GM10266 (cell line): ENCODE results near the gene ZKSCAN3.

Experiments used
- DNase-seq: peaks from one replicate; pipeline ENCODE4 v3.0.0; 2012; ENCODE audit errors: extremely low spot score
- TF ChIP-seq, protein P1 (sequence below): IDR thresholded peaks from 2 replicates; pipeline ENCODE4 v1.5.1; 2012; ENCODE audit warnings: mild to moderate bottlenecking, low read depth; ENCODE audit not compliant: control insufficient read depth, insufficient read depth; ENCODE audit errors: missing control alignments

Gene ZKSCAN3

DNA sequence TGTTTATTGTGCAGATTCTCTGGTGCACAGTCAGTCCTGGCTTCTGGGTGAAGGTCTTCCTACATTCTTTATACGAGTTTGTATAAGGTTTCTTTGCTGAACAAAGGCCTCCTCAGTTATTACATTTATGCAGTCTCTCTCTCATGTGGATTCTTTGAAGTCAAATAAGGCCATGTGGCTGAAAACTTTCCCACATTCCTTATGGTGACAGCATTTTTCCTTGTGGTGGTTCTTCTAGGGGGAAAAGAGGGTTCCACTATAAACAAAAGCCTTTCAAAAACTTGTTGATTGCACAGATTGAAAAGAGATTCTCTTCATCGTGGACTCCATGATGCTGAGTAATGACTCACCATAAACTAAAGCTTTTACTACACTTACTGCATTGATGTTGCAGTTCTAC is 30.6 kb downstream of the ZKSCAN3 start:
- TF ChIP-seq, protein P1, sequence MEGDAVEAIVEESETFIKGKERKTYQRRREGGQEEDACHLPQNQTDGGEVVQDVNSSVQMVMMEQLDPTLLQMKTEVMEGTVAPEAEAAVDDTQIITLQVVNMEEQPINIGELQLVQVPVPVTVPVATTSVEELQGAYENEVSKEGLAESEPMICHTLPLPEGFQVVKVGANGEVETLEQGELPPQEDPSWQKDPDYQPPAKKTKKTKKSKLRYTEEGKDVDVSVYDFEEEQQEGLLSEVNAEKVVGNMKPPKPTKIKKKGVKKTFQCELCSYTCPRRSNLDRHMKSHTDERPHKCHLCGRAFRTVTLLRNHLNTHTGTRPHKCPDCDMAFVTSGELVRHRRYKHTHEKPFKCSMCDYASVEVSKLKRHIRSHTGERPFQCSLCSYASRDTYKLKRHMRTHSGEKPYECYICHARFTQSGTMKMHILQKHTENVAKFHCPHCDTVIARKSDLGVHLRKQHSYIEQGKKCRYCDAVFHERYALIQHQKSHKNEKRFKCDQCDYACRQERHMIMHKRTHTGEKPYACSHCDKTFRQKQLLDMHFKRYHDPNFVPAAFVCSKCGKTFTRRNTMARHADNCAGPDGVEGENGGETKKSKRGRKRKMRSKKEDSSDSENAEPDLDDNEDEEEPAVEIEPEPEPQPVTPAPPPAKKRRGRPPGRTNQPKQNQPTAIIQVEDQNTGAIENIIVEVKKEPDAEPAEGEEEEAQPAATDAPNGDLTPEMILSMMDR = no peak

DNA sequence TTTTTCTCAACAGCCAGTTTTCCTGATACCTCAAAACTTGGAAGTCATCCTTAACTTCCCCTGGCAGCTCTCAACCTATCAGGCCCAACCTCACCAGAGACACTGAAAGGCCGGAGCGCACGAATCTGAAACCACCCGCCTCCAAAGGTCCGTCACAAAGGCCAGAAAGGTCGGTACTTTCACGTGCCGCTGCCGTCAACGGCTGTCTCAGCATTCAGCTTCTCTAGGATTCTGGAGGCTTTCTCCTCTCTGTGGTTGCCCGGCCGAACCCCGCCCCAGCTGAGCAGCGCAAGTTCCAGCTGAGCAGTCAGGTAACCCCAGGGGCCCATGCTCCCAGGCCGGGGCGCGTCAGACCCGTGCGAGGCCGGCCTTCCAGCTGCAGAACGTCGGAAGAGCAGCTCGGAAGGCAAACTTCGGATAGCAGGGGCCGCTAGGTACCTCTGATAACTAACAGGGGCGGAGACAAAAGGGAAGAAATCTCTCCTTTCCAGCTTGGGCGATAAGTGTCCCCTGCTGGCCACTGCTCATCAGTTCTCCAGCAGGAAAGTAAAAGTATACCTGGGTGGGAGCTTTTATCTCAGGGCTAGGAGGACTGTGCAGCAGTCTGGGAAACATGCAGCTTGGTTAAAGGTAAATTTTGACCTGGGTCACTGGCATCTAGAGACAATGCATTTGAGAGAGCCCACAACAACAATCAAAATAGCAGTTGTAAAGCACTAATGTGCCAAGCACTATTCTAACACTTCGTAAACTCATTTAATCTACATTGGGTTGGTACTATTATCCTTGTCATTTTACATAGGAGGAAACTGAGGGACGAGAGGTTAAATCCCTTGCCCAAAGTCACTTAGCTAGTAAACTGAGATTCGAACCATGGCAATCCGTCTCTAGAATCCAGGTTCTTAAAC is 33.7 kb downstream of the ZKSCAN3 start:
- TF ChIP-seq, protein P1 = peak; percentile 22
- peak; percentile 74 for DNase-seq

More for the DNA sequence above, 30.6 kb downstream of the ZKSCAN3 start:
- no peak for DNase-seq

DNA sequence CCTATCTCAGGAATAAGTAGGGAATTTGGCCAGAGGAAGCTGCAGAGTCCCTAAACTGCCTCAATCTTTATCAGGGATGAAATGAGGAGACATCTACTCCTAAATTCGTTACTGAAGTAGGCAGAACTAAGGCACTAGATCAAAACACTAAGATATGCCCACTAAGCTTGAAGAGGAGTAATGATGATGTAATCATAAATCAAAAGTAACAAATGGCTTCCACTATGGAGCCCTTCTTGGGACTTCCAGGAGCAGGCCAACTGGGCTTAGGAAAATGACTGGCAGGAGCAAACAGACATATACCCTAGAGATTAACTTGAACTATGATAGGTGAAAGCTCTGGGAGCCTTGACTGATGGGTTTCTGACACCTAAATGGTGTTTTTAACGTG is 34.4 kb downstream of the ZKSCAN3 start:
- DNase-seq = no peak
- TF ChIP-seq, protein P1 = no peak

DNA sequence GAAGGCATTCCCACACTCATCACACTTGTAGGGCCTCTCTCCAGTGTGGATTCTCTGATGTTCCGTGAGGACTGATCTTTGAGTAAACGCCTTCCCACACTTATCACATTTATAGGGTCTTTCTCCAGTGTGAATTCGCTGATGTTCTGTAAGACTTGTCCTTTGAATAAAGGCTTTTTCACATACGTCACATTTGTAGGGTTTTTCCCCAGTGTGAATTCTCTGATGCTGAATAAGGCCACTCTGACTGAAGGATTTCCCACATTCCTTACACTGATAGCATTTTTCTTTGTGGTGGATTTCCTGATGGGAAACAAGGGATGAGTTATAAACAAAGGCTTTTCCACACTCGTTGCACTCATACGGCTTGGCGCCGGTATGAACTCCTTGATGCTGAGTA is 40.9 kb downstream of the ZKSCAN3 start:
- TF ChIP-seq, protein P1 = no peak
- DNase-seq = no peak

DNA sequence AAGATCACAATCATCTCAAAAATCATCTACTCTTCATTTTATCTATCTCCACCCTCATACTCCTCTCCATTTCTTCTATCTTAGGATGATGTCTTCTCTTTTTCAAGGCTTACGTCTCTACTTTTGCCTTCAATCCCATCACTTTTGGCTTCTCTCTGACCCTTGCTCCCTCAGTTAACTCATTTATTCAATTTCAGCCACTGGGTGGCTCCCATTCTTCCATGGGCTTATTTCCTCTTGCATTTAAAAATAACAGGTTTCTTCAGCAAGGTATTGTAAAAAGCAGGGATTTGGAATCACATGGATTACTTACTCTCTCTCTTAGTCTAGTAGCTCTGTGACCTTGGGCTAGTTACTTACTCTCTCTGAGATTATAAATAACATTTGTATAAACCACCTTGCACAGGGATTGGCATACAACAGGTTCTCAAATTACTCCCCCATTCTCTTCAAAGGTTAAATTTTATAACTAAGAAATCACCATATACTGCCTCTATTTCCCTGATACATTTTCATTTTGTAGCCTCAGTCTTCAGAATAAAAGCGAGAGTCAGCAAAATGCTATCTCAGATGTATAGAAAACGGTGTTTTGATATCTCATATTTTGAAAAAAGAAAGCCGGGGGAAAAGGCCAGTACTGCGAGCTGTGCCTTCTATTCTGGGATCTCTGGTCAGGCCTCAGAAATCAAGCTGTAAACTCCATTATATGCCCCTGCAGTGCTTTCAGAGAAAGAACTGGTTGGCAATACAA is 44.3 kb downstream of the ZKSCAN3 start:
- DNase-seq = no peak
- TF ChIP-seq, protein P1 = peak; percentile 26

DNA sequence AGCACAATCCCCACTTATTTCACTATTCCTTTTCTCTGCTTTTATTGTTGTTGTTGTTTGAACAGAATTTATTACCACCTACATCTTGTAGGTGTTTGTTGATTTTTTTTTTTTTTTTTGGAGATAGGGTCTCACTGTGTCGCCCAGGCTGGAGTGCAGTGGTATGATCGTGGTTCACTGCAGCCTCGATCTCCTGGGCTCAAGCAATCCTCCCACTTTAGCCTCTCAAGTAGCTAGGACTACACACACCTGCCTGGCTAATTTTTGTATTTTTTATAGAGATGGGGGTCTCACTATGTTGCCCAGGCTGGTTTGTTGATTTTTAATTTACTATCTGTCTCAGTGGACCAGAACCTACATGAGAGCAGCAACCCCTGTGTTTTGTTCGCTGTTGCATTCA is 46.2 kb downstream of the ZKSCAN3 start:
- DNase-seq = no peak
- TF ChIP-seq, protein P1 = no peak

DNA sequence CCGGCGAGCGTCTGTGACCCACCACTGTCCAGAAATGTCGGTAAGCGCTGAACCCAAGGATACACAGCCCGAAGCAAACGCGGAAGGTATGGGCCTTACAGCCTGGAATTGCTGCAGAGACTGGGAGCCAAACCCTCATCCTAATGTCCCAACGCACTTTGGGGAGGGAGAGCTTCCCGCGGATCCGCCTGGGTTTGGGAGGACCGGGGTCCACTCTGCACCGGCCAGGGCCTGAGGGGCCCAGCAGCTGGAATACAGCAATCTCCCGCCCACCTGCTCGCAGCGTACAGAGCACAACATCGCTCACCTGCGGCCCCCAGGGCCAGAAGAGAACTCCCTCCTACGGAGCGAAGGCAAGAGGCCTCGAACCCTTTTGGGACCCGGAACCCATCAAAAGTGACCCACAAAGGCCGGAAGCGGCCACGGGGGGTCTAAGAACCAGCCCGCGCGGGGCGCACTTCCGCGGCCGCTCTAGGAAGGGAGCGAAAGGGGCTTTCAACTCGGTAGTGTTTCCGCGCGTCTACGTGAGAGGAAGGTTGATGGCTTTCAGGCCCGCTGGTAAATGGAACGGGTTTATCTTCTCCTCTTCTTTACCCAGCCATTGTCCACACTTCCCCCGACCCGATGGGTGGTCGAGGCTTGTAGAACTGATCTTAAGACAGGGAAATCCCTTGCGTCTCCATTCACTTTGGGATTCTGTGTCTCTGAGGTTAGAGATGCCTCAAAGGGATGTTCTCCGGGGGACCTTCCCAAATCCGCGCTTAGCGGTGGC is 49.8 kb downstream of the ZKSCAN3 start, which contains the start of gene ZSCAN12:
ZSCAN12 (minus strand) TSS at position 398 of the 772 bp plus-strand sequence. CDS start 1,342 bp downstream, outside the sequence.
- TF ChIP-seq, protein P1 = peak; percentile 60
- DNase-seq = peak; percentile 76
